ENCODE data around the gene ARHGAP1.
"Not testable (repeated sequence)": the region's sequence is repeated elsewhere in the genome, so short reads cannot be mapped to it uniquely, and the experiment has no call there.

The ARHGAP1 gene

DNA sequence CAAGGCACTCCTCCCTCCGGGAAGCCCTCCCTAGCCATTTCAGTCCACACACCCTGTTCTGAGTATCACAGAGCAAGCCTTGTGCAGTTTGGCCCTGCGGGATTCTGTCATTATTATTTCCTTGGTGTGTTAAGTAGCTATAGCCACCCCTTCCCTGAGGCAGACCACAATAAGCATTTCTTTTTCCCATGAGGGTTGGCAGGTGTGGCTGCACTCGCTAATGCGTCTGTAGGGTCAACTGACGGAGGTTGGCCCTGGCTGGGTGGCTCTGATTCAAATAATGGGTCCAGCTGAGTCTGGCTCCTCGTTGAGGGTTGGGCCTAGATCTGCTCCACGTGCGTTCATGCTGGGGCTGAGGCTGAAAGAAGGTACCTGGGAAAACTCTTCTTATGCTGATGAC is 23.7 kb upstream of the ARHGAP1 start:
- DNase-seq (ENCODE audit: low read depth in 1 of 2, low spot score in 1 of 2), result no peak

DNA sequence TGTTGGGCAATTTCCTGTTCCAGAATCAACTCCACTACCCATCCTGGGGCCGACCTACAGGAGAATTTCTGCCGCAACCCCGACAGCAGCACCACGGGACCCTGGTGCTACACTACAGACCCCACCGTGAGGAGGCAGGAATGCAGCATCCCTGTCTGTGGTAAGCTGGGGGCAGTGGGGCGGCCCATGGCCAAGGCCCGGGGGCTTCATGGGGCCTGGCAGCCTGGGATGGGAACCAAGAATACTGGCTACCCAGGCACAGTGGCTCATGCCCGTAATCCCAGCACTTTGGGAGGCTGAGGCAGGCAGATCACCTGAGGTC is 22.9 kb upstream of the ARHGAP1 start:
- DNase-seq (ENCODE audit: low read depth in 1 of 2, low spot score in 1 of 2), result no peak

DNA sequence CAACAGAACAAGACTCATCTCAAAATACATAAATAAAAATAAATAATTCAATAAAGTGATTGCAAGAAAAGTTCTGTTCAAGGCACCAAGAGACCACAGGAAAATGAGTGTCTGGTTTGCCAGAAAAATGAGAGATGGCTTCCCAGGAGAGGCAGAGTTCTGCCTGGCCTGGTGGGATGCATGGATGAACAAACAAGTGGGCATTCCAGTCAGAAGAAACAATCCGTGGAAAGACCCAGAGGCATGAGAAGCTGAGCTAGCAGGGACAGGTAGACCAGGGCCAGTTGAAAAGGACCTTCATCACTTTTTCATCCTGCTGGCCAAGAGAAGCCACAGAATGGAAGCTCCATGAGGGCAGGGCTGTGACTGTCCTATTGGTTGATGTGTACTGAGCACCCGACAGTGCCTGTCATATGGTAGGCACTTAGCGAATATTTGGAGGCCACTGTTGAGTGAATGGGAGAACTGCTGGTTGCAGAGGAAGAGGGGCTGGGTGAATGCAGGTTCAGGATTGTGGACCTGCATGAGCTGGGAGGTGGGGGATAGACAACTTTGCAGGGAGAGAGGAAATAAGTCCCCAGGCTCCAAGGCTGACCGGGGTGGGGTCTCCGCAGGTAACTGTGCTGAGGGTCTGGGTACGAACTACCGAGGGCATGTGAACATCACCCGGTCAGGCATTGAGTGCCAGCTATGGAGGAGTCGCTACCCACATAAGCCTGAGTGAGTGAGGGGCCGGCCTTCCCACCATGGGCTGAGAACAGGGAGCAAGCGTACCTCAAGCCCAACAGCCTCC is 22.3 kb upstream of the ARHGAP1 start:
- no peak for DNase-seq (ENCODE audit: low read depth in 1 of 2, low spot score in 1 of 2)

DNA sequence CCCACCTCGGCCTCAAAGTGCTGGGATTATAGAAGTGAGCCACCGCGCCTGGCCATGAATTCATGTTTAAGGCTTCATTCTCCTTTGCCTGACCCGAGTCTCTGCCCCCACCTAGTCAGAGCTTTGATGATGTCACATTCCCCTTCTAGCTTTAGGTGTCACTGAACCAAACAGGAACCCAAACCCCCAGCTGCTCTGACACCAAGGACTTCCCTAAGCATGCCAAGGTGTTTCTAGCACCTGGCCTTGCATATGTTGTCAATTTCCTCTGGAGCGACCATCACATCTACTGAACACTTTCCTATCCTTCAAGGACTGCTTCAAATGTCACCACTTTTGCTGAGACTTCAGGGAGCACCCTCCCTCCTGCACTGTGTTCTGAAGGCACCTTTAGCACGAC is 20.9 kb upstream of the ARHGAP1 start:
- DNase-seq (ENCODE audit: low read depth in 1 of 2, low spot score in 1 of 2), result no peak

DNA sequence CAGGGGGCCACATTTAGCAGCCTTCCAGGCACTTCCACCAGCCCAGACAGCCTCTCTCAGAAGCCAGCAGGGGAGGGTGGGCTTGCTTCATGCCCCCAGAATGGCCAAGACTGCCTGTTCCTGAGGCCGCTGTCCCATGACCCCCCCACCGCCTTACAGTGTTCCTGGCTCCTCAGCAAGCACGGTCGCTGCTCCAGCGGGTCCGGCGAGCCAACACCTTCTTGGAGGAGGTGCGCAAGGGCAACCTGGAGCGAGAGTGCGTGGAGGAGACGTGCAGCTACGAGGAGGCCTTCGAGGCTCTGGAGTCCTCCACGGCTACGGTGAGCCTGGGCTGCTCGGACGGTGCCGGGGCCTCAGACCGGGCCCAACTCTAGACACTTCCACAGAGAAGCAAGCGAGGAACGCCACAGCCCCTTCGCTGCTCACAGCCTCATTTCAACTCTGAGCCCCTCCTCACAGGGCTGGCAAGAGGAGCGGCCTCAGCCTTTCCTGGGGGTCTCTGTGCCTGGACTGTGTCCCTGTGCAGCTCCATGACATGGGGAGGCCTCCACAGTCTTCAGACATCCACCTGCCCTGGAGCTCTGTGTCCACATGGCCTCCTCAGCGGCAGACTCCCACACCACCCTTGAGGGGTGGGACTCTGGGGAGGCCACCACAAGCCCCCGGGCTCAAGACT is 19.3 kb upstream of the ARHGAP1 start:
- DNase-seq (ENCODE audit: low read depth in 1 of 2, low spot score in 1 of 2), result no peak

DNA sequence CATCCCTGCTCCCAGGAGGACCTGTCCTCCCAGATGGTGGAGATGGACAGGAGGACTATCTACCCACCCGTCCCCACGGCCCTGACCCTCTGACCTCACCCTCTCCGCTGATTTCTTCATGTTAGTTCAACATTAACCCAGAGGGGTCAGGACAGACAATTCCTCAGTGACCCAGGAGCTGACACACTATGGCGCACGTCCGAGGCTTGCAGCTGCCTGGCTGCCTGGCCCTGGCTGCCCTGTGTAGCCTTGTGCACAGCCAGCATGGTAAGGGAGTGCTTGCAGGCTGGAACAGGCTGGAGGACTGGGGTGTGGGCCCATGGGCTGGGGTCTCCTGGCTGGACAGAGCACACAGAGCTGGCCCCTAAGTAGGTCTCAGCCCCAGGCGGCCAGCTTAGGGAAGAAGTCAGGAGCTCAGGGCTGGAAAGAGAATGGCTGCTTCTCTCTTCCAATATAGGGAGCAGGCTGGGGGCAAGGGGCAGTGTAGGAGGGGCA is 18.7 kb upstream of the ARHGAP1 start, which contains the start of gene F2:
TSS of gene F2 (plus strand) at position 166 of the 495 bp plus-strand sequence. CDS start at position 189, 23 bp downstream.
- DNase-seq (ENCODE audit: low read depth in 1 of 2, low spot score in 1 of 2), result no peak

DNA sequence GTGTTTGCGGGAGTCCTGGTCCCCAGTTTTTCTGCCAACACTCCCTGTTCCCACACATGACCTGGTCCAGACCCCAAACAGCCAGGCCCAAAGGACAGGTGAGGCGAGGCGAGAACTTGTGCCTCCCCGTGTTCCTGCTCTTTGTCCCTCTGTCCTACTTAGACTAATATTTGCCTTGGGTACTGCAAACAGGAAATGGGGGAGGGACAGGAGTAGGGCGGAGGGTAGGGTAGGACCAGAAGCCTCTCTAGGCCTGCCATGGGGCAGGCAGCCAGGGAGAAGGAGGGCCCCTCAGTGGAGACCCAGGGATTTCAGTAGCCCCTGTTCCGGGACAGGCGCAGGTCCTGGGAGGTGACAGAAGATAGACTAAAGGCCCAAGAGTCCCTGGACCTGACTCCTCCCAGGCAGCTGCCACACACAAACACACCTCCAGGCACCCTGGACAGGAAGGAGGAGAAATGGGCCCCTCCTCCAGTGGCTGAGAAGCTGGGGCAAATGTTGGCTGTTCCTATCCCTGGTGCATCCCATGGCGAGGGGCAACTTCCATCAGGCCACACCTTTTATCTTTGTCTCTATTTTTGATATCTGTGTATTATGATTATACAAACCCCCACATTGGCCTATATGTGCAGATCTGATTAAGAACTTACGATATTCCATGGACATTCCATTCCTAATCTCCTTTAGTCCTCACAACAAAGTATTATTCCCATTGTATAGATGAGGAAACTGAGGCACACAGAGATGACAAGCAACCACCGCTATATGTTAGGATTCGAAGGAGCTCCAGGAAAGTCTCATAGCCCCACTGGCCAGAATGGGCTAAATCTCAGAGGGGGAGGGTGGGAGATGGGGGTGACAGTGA is 18.0 kb upstream of the ARHGAP1 start:
- DNase-seq (ENCODE audit: low read depth in 1 of 2, low spot score in 1 of 2), result no peak

DNA sequence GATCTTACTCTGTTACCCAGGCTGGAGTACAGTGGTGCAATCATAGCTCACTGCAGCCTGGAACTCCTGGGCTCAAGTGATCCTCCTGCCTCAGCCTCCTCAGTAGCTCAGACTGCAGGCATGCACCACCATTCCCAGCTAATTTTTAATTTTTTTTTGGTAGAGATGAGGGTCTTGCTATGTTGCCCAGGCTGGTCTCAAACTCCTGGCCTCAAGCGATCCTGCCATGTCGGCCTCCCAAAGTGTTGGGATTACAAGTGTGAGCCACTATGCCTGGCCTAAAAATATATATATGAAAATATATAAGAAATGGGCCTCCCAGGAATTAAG is 17.4 kb upstream of the ARHGAP1 start:
- DNase-seq (ENCODE audit: low read depth in 1 of 2, low spot score in 1 of 2), result not testable (repeated sequence)

DNA sequence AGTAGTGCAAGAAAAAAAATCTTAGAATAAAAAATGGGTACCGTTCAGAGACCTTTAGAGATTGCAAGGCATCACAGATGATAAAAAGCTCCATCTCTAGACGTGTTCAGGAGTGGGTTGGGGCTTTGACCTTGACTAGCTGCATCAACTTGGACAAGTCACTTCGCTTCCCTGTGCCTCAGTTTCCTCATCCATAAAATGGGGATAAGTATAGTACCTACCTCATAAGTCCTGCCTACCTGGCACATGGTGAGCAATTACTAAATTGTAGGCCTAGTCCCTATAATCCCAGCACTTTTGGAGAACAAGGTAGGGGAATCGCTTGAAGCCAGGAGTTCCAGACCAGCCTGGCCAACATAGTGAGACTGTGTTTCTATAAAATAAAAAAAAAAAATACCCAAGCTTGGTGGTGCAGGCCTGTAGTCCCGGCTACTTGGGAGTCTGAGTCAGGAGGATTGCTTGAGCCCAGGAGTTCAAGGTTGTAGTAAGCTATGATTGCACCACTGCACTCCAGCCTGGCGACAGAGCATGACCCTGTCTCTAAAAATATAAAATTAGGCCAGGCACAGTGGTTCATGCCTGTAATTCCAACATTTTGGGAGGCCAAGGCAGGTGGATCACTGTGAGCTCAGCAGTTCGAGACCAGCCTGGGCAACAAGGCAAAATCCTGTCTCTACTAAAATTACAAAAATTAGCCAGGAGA is 12.6 kb upstream of the ARHGAP1 start:
- no peak for DNase-seq (ENCODE audit: low read depth in 1 of 2, low spot score in 1 of 2)

DNA sequence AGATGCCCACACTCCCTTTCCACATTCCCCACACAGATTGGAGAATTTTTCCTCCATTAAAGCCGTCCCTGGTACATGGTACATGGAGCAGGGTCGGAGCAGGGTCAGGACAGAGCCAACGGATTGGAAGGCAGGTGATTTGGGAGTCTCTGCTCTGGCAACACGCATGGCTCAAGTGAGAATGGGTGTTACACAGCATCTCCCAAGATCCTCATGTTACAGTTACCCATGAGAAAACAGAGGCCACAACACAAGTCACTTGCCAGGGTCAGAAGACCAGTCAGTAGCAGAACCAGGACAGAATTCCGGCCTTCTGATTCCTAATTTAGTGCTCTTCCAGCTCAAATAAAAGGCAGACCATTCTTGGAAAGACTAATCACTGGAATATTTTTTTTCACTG is 10.9 kb upstream of the ARHGAP1 start:
- DNase-seq (ENCODE audit: low read depth in 1 of 2, low spot score in 1 of 2), result no peak

DNA sequence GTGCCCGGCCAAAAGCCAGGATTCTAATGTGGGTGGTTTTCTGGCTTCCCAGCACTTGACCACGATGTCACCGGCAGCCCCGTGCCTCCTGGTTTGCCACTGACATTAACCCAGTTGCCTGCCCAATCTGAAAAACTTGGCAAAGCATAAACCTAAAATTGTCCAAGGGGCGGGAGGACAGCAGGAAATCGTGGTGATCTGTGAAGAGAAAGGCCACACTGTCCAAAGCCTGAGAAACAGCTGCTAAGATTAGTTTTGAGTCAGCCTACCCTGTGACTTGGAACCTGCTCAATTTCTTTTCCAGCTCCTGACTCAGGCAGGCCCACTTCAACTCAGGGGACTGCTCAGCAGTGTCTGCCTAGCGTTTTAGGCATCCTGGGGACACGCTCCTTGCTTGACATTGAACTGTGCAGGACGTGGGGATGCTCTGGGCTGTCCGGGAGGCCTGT is 10.4 kb upstream of the ARHGAP1 start:
- DNase-seq (ENCODE audit: low read depth in 1 of 2, low spot score in 1 of 2), result no peak

DNA sequence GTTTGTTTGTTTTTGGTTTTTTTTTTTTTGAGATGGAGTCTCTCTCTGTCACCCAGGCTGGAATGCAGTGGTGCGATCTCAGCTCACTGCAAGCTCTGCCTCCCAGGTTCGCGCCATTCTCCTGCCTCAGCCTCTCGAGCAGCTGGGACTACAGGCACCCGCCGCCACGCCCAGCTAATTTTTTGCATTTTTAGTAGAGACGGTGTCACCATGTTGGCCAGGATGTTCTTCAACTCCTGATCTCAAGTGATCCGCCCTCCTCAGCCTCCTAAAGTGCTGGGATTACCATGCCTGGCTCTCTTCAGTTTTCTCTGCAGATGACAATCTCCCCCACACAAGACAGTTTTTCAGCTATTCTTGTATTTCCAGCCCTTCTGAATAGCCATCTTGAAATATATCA is 8.9 kb upstream of the ARHGAP1 start:
- not testable (repeated sequence) for DNase-seq (ENCODE audit: low read depth in 1 of 2, low spot score in 1 of 2)

DNA sequence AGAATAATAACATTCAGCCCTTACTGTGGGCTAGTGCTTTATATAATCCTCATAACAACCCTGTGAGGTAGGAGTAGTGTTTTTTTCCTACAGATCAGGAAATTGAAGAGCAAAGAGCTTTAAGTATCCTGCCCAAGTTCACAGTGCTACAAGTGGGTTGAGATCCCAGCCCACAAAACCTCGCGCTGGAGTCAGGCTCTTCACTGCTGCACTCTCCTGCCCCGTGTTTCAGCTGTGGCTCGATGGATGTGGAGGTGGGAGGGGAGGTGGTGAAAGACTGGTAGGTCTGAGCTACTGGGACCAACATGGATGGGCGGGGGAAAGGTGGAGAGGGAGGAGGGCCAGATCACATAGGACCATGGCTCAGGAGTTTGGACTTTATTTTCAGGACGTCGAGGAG is 6.5 kb upstream of the ARHGAP1 start:
- no peak for DNase-seq (ENCODE audit: low read depth in 1 of 2, low spot score in 1 of 2)

DNA sequence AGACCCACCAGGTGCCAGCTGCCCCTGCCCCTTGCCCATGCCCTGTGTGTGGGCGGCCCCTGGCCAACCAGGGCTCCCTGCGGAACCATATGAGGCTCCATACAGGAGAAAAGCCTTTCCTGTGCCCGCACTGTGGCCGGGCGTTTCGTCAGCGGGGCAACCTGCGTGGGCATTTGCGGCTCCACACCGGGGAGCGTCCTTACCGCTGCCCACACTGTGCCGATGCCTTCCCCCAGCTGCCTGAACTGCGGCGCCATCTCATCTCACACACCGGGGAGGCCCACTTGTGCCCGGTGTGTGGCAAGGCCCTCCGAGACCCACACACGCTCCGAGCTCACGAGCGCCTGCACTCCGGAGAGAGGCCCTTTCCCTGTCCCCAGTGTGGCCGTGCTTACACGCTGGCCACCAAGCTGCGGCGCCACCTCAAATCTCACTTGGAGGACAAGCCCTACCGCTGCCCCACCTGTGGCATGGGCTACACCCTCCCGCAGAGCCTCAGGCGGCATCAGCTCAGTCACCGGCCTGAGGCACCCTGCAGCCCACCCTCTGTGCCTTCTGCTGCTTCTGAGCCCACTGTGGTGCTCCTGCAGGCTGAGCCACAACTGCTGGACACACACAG is 4.8 kb upstream of the ARHGAP1 start:
- no peak for DNase-seq (ENCODE audit: low read depth in 1 of 2, low spot score in 1 of 2)

DNA sequence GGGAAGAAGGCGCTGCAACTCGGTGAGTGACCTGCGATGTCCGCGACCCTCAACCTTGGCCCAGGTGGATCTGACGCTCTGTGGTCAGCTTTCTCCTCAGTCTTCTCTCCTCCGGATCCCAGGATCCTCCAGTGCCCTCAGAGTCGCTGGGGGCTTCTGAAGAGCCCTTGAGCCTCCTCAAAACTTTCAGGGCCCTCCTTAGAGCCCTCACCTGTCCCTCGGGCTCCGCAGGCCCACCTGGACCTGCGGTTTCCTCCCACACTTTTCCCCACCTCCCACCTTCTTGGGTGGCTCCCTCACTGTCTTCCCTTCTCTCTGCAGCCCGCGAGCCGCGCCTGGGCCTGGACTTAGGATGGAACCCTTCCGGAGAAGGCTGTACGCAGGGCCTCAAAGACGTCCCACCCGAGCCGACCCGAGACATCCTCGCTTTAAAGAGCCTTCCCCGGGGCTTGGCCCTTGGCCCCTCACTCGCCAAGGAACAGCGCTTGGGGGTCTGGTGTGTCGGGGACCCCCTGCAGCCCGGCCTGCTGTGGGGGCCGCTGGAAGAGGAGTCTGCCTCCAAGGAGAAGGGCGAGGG is 747 bp upstream of the ARHGAP1 start:
- DNase-seq (ENCODE audit: low read depth in 1 of 2, low spot score in 1 of 2), result no peak

DNA sequence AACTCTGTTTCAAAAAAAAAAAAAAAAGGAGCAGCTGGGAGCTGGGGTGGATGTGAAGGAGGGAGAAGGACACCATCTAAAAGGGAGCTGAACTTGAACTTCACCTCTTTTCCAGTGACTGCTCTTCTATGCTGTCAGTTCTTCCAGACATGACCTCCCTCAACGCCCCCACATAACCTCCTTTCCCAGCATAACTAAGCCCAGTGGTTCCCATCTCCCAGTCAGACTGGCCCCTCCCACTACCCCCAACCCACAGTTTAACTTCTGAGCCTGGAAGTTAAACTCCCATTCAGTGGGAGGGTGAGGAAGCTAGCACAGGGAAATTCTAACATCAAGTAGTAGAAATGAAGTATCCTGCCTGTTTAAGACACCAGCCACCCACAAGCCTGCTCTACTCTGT is 1.8 kb downstream of the ARHGAP1 start:
- DNase-seq (ENCODE audit: low read depth in 1 of 2, low spot score in 1 of 2), result no peak

DNA sequence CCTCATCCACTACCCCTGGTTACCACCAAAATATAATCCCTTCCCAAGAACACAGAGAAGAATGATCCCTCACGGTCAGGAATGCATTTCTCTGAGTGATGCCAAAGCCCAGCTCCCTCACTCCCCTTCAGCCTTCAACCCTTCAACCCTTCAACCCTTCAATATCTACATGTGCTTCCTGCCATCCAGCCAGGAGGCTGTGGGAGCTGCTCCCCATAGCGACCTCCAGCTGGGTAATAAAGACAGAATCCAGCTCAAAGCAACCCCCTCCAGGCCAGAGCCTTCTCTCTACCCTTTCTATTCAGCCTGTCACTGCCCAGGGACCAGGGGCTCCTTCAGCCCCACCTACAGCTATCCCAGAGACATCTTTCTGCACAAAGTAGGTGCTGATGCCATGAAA is 2.7 kb downstream of the ARHGAP1 start:
- no peak for DNase-seq (ENCODE audit: low read depth in 1 of 2, low spot score in 1 of 2)

DNA sequence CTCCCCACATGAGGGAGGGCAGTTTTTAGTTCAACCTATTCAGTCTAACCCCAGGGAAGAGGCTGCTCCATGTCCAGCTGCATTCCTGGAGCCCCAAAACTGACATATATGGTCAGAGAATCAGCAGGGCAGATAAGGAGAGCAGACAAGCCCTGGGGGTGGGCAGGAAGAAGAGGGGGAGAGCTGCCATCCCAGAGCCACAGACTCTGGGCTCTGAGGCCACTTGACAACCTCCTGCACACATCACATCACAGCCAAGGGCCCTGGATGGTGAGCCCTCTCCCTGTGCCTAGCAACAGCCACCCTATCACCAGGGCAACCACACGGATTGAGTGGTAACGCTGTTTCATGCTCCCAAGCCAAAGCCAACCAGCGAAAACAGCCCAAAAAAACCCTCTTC is 3.1 kb downstream of the ARHGAP1 start:
- DNase-seq (ENCODE audit: low read depth in 1 of 2, low spot score in 1 of 2), result no peak

DNA sequence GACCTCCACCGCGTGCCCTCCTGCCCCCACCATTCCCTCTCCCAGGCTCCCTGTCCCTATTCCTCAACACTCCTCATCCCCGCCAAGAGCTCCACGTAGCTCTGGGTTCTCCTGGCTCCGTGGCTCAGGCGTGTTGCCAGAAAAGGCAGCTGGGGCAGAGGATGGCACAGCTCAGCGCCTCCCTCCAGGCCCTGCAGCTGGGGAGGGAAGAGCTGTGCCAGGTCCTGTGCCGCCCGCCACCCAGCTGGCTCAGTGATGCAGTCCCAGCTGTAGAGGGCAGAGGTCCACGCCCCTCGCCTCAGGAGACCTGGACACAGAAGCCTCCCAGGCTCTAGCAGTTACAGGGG is 4.2 kb downstream of the ARHGAP1 start:
- no peak for DNase-seq (ENCODE audit: low read depth in 1 of 2, low spot score in 1 of 2)

DNA sequence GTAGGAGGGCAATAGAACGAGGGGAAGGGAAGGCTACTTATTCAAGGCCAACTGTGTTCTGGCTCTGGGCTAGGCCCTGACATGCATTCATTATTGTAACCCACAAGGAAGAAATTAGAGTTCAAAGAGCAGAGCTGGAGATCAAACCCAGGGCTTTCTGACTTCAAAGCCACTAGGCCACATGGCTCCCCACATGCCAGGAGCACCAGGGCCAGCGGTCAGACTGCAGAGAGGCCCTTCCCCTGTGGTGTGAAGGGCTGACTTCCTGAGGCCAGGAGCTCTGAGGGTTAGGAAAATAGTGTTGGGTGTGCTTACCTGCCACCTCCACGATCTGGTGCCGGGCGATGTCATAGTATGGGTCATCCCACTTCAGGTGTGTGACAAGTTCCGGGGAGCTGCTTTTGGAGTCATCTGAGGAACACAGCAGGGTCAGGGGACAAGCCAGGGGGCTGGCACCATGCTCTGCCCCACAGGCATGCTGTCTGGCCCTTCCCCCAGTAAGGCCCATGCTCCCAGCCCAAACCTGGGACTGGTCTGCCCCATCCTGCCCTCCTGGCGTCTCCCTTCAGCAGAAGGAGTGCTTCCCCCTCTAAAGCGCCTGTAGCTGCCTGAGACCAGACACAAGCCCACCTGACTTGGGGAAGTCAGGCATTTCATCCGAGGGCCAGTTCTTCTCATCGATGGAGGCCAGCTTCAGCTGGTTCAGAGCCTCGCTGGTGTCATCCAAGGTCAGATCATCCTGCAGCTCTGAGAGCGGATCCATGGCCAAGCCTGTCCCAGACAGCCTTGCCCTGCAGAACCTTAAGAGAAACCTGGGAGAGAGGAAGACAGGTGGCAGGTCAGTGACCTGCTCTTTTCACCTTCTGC is 4.8 kb downstream of the ARHGAP1 start:
- no peak for DNase-seq (ENCODE audit: low read depth in 1 of 2, low spot score in 1 of 2)

Measured in activated CD4-positive, alpha-beta T cell treated with anti-CD3 and anti-CD28 coated beads, Interleukin-2, amount 50 U/mL, for 24 hours (primary cell).